Brain pericyte (primary cell): ENCODE measurements around the gene PSMA7.

Source experiments
- DNase-seq: peaks from one replicate; pipeline ENCODE4 v3.0.0-alpha.2; 2012; ENCODE audit warnings: low read depth, low spot score

PSMA7 gene

GRCh38 chr20:62088258-62089127 lies 54.7 kb downstream of the PSMA7 start:
- no peak for DNase-seq

DNA sequence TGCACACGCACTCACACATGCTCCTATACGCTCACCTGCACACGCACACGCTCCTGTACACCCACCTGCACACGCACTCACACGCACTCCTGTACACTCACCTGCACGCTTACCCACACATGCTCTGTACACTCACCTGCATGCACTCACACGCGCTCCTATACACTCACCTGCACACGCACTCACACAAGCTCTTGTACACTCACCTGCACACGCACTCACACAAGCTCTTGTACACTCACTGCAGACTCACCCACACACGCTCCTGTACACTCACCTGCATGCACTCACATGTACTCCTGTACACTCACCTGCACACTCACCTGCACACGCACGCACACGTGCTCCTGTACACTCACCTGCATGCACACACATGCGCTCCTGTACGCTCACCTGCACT lies 55.6 kb downstream of the PSMA7 start:
- no peak for DNase-seq

DNA sequence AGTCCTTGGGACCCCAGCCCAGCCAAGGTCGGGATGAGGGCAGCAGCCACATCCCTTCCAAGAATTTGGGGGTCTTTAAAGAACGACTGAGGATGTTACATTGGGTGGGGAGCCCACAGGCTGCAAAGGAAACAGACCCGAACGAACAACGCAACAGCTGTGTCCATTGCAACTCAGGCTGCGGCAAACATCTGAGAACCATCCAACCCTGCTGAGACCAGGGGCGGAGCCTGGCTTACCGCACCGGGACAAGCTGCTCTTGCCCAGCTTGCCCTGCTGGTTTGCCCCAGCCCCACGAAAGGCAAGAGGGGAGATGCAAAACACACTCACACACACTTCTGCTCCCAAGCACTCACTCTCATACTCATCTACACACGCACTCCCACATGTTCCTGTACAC lies 56.0 kb downstream of the PSMA7 start:
- no peak for DNase-seq
